ENCODE results near the gene PDK1.

The PDK1 gene

GRCh38 chr2:172642301-172643020 is 86.6 kb downstream of the PDK1 start:
- no peak for DNase-seq

GRCh38 chr2:172643142-172643541 is 87.3 kb downstream of the PDK1 start:
- no peak for DNase-seq

- DNase-seq: no peak
Measured at GRCh38 chr2:172647439-172647838, 91.5 kb downstream of the PDK1 start.

GRCh38 chr2:172655091-172655837 is 99.4 kb downstream of the PDK1 start:
- no peak for DNase-seq

GRCh38 chr2:172655838-172656573 is 100.1 kb downstream of the PDK1 start:
- DNase-seq: no peak

Measured in inflammatory macrophage (primary cell).